ENCODE data around the gene CLDN9. TPM values are rescaled to one million over a fixed set of nuclear protein-coding genes. Genes with fewer than 3 reads are reported as not detected.

Gene CLDN9
- total and polyA plus RNA-seq, 9 of the 15 experiments (the other 6 are each of a cell fraction or from before 2014, with no cell fraction given) = 0.12 to 0.44 (median 0.22) TPM; not detected in 4

- TF ChIP-seq, protein P1, sequence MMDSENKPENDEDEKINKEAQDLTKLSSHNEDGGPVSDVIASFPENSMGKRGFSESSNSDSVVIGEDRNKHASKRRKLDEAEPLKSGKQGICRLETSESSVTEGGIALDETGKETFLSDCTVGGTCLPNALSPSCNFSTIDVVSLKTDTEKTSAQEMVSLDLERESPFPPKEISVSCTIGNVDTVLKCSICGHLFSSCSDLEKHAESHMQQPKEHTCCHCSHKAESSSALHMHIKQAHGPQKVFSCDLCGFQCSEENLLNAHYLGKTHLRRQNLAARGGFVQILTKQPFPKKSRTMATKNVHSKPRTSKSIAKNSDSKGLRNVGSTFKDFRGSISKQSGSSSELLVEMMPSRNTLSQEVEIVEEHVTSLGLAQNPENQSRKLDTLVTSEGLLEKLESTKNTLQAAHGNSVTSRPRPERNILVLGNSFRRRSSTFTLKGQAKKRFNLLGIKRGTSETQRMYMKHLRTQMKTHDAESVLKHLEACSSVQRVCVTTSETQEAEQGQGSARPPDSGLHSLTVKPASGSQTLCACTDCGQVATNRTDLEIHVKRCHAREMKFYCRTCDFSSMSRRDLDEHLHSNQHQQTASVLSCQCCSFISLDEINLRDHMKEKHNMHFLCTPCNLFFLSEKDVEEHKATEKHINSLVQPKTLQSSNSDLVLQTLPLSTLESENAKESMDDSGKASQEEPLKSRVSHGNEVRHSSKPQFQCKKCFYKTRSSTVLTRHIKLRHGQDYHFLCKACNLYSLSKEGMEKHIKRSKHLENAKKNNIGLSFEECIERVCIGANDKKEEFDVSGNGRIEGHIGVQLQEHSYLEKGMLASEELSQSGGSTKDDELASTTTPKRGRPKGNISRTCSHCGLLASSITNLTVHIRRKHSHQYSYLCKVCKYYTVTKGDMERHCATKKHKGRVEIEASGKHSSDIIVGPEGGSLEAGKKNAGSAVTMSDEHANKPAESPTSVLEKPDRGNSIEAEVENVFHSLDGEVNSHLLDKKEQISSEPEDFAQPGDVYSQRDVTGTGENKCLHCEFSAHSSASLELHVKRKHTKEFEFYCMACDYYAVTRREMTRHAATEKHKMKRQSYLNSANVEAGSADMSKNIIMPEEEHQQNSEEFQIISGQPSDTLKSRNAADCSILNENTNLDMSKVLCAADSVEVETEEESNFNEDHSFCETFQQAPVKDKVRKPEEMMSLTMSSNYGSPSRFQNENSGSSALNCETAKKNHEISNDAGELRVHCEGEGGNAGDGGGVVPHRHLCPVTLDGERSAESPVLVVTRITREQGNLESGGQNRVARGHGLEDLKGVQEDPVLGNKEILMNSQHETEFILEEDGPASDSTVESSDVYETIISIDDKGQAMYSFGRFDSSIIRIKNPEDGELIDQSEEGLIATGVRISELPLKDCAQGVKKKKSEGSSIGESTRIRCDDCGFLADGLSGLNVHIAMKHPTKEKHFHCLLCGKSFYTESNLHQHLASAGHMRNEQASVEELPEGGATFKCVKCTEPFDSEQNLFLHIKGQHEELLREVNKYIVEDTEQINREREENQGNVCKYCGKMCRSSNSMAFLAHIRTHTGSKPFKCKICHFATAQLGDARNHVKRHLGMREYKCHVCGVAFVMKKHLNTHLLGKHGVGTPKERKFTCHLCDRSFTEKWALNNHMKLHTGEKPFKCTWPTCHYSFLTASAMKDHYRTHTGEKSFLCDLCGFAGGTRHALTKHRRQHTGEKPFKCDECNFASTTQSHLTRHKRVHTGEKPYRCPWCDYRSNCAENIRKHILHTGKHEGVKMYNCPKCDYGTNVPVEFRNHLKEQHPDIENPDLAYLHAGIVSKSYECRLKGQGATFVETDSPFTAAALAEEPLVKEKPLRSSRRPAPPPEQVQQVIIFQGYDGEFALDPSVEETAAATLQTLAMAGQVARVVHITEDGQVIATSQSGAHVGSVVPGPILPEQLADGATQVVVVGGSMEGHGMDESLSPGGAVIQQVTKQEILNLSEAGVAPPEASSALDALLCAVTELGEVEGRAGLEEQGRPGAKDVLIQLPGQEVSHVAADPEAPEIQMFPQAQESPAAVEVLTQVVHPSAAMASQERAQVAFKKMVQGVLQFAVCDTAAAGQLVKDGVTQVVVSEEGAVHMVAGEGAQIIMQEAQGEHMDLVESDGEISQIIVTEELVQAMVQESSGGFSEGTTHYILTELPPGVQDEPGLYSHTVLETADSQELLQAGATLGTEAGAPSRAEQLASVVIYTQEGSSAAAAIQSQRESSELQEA (IDR thresholded peaks at IDR 0.05; ENCODE audit: low read depth) = no peak
- TF ChIP-seq FOS (IDR thresholded peaks at IDR 0.05; ENCODE audit: extremely low read depth, insufficient read length) (no peak), FOXJ3 (CRISPR knock-in tag; IDR thresholded peaks at IDR 0.05) (no peak), HNRNPLL (IDR thresholded peaks at IDR 0.05; ENCODE audit: low read depth, low read length, poor library complexity, severe bottlenecking) (peak; percentile 9), HCFC1 (IDR thresholded peaks at IDR 0.05; ENCODE audit: low read depth, low read length) (no peak; the same call in 1 of the 2 replicates), RB1 (IDR thresholded peaks at IDR 0.05; ENCODE audit: low read depth) (peak; percentile 56; the same call in 1 of the 2 replicates), MAX (CRISPR knock-in tag; IDR thresholded peaks at IDR 0.05) (peak; percentile 45; the same call in 1 of the 2 replicates), NFE2L1 (tag; IDR thresholded peaks at IDR 0.05; ENCODE audit: borderline replicate concordance, low read depth) (no peak), ARHGAP35 (IDR thresholded peaks at IDR 0.05; ENCODE audit: partially characterized antibody) (no peak), ZC3H8 (IDR thresholded peaks at IDR 0.05) (no peak), ADNP (tag; IDR thresholded peaks at IDR 0.05) (no peak), SETDB1 (IDR thresholded peaks at IDR 0.05; ENCODE audit: low read length) (no peak)
- TF ChIP-seq, protein P2, sequence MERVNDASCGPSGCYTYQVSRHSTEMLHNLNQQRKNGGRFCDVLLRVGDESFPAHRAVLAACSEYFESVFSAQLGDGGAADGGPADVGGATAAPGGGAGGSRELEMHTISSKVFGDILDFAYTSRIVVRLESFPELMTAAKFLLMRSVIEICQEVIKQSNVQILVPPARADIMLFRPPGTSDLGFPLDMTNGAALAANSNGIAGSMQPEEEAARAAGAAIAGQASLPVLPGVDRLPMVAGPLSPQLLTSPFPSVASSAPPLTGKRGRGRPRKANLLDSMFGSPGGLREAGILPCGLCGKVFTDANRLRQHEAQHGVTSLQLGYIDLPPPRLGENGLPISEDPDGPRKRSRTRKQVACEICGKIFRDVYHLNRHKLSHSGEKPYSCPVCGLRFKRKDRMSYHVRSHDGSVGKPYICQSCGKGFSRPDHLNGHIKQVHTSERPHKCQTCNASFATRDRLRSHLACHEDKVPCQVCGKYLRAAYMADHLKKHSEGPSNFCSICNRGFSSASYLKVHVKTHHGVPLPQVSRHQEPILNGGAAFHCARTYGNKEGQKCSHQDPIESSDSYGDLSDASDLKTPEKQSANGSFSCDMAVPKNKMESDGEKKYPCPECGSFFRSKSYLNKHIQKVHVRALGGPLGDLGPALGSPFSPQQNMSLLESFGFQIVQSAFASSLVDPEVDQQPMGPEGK (CRISPR knock-in tag; IDR thresholded peaks at IDR 0.05; ENCODE audit: borderline replicate concordance) = no peak
- TF ChIP-seq, protein P3, sequence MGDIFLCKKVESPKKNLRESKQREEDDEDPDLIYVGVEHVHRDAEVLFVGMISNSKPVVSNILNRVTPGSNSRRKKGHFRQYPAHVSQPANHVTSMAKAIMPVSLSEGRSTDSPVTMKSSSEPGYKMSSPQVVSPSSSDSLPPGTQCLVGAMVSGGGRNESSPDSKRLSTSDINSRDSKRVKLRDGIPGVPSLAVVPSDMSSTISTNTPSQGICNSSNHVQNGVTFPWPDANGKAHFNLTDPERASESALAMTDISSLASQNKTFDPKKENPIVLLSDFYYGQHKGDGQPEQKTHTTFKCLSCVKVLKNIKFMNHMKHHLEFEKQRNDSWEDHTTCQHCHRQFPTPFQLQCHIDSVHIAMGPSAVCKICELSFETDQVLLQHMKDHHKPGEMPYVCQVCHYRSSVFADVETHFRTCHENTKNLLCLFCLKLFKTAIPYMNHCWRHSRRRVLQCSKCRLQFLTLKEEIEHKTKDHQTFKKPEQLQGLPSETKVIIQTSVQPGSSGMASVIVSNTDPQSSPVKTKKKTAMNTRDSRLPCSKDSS (IDR thresholded peaks at IDR 0.05; ENCODE audit: low read depth, partially characterized antibody) = no peak
Observed at GRCh38 chr16:2969545-2970521, 42.9 kb upstream of the CLDN9 start (continued).
